Measurements from ENCODE around the gene NAE1.
"Not testable (repeated sequence)": the region's sequence is repeated elsewhere in the genome, so short reads cannot be mapped to it uniquely, and the experiment has no call there.

NAE1 gene

GRCh38 chr16:66809765-66810164 lies 21.0 kb downstream of the NAE1 start:
- DNase-seq (ENCODE audit: low read depth): no peak
- no peak overlapping the region for H3K4me3 ChIP-seq (ENCODE audit: control insufficient read depth, low read depth, low read length)
- TF ChIP-seq CTCF (conservative IDR thresholded peaks at IDR 0.05; ENCODE audit: control insufficient read depth, insufficient read depth, low read depth, low read length): no peak

DNA sequence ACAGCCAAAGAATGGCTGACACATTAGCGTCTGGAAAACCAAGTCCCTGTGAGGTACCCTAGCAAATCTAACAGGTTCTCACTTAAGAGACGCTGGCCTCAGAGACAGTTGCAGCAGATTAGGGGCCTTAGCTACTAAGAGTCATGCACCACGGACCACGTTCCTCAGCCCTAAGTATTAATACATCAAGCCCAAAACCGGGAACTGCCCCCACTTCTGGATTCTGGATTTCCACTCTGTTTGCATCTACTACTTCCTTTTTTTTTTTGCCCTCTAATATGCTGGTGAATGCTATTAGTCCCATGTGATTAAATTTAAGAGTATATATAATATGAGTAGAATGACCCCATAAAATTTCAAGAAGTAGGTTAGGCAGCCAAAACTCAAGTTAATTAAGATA lies 28.6 kb downstream of the NAE1 start:
- H3K4me3 ChIP-seq (ENCODE audit: control insufficient read depth, low read depth, low read length): no peak overlapping the region
- no peak for TF ChIP-seq CTCF (conservative IDR thresholded peaks at IDR 0.05; ENCODE audit: control insufficient read depth, insufficient read depth, low read depth, low read length)
- DNase-seq (ENCODE audit: low read depth): no peak

DNA sequence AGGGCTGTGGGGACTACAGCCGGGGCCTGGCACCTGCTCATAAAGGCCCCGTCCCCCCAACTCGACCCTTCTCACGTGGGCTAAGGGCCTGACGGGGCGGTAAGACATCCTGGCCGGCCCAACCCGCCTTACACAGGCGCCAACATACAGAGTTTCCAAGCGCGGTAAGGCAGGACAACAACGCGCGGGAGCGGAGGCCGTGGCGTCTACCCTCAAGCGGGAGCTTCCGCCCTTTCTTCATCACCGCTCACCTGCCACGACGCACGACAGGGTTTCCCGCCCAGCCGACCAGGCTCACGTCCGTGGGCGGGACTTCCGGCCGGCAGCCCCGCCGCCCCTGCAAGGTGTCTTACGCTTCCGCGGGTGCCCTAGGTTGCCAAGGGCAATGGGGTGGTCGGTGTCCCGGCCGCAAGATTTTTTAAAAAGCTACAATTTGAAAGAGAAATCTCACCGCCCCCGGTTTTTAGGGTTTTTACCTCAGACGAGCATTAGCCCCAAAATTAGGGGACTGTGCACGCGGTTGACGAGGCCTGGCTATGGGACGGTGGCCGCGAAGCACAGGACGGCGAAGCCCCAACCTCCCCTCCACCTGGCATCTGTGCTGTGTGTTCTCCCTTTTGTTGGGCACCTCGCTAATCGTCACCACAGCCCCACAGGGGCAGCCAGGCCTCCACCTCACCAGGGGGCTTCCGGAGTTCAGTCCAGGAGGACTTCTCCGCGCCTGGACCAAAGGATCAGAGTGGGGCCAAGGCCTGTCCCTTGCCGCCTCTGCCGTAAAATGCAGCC lies 29.3 kb downstream of the NAE1 start, which contains the start of gene TERB1:
Gene TERB1 (minus strand): TSS at position 265 of the 786 bp plus-strand sequence. CDS start 4,786 bp downstream, outside the sequence.
- TF ChIP-seq CTCF (conservative IDR thresholded peaks at IDR 0.05; ENCODE audit: control insufficient read depth, insufficient read depth, low read depth, low read length): no peak
- DNase-seq (ENCODE audit: low read depth): no peak

DNA sequence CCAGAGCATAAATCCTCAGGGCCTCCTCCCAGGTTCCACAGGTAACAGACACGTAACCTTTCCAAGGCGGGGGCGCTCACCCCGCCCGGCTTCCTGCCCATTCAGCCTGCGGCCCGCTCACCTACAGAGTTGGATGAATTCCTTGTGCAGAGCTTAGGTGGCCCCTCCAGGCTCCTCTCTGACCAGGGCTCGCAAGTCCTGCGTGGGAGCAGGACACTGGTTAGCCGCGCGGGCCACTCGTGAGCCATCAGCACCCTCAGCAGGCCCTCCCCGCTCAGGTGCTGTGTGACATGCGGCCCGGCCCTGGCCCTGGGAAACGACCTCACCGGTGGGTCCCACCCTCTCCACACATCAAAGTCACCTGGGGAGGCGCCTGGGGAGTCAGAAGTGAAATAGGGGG lies 29.9 kb downstream of the NAE1 start:
- TF ChIP-seq CTCF (conservative IDR thresholded peaks at IDR 0.05; ENCODE audit: control insufficient read depth, insufficient read depth, low read depth, low read length): no peak
- H3K4me3 ChIP-seq (ENCODE audit: control insufficient read depth, low read depth, low read length): no peak overlapping the region
- DNase-seq (ENCODE audit: low read depth): no peak

More for the DNA sequence above, 29.3 kb downstream of the NAE1 start, which contains the start of gene TERB1:
- no peak within 1 kb of the TSS for H3K4me3 ChIP-seq (ENCODE audit: control insufficient read depth, low read depth, low read length)

DNA sequence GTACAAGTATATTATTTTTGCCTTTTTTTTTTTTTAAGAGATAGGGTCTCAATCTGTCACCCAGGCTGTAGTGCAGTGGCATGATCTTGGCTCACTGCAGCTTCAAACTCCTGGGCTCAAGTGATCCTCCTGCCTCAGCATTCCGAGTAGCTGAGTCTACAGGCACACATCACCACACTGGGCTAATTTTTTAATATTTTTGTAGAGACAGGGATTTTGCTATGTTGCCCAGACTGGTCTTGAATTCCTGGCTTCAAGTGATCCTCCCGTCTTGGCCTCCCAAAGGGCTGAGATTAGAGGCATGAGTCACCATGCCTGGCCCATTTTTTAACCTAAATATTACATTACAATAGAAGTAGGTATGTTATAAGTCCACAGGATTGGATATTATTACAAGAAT lies 32.6 kb downstream of the NAE1 start:
- no peak for TF ChIP-seq CTCF (conservative IDR thresholded peaks at IDR 0.05; ENCODE audit: control insufficient read depth, insufficient read depth, low read depth, low read length)
- DNase-seq (ENCODE audit: low read depth): peak; percentile 11
- H3K4me3 ChIP-seq (ENCODE audit: control insufficient read depth, low read depth, low read length): no peak overlapping the region

- DNase-seq (ENCODE audit: low read depth); H3K4me3 ChIP-seq (ENCODE audit: control insufficient read depth, low read depth, low read length): not testable (repeated sequence)
These were observed 36.8 kb downstream of the NAE1 start for GRCh38 chr16:66793984-66794383.

DNA sequence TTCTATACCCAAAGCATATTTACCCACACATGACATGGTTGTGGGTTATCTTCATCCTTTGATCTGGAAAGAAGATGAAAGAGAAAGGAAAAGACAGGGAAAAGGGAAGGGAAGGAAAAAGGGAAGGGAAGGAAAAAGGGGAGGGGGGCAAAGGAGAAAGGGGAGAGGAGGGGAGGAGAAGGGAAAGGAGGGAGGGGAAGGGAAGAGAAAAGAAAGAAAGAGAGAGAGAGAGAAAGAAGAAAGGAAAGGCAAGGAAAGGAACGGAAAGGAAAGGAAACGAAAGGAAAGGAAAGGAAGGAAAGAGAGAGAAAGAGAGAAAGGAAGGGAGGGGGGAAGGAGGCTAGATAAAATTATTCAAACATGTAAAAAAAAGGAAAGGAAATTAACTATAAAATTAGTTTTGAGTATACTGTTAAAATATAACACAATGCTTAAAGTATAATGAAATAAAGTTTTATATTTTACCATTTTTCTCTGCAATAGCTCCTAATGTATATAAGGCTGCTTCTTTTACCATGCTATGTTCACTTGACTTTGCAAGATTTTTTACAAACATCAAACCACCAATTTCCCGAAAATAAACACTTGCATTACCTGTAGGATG lies 40.5 kb downstream of the NAE1 start:
- H3K4me3 ChIP-seq (ENCODE audit: control insufficient read depth, low read depth, low read length): no peak overlapping the region
- no peak for DNase-seq (ENCODE audit: low read depth)
- no peak for TF ChIP-seq CTCF (conservative IDR thresholded peaks at IDR 0.05; ENCODE audit: control insufficient read depth, insufficient read depth, low read depth, low read length)
